NCI-H2196 (cell line): Measurements from ENCODE around the gene ABCA4.

Experiments
- DNase-seq: peaks from one replicate; lab custom pipeline; 2025; ENCODE audit not compliant: unreplicated experiment; lab: John Stamatoyannopoulos, UW

The ABCA4 gene

GRCh38 chr1:93980320-93981273 is 140.4 kb downstream of the ABCA4 start:
- DNase-seq: no peak

DNA sequence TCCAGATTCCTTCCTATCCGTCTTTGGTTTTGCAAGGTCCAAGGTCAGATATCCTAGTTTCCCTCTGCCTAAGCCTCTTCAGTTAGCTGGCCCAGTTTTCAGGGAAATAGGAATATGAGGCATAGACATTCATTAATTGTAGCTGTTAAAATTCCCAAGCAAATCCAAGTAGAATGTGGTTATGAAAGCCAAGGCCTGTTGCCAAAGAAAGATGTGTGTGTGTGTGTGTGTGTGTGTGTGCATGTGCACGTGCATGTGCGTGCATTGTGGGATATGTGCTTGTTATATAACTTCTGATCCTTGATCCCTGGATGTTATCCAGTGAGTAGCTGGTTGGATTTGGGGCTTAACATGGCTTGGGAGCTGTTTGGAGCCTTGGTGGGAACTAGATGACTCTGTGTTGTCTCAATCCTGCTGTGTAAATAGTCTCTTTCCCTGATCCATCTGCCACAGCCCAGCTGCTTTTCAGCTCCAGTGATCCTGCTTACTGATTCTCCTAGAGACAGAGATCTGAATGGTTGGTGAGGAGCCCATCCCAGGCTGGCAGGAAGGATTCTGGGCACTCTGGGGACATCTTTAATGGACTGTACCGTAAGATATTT is 141.1 kb downstream of the ABCA4 start:
- peak; percentile 12 for DNase-seq

DNA sequence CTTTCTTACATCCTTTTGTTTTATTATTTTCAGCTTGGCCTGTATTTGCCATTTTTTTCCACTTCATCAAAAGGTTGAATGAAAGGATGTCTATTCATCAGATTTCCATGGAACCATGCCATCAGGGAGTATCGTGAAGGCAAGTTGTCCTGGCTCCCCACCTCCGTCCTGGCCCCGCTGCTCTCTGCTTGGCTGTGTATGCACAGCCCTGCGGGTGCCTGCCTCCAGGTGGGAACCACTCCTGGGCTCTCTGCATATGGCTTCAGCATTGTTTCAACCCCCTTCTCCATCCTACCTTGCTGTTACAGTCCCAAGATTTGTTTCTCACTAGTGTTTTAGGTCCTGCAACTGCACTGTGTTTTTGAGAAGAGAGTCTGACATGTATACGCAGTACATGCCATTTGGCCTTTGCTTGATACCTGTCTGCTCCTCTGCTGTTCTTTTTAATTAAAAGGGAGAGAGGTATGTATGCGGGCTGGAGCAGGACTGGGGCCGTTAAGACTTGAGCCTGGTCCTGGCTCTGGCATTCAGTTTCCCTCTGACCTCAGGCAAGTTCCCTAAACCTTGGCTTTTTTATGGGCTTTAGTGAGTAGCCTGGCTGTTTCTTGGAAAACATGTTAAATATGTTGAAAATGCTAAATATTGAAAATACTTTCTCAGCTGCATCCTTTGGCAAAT is 141.8 kb downstream of the ABCA4 start:
- no peak for DNase-seq

DNA sequence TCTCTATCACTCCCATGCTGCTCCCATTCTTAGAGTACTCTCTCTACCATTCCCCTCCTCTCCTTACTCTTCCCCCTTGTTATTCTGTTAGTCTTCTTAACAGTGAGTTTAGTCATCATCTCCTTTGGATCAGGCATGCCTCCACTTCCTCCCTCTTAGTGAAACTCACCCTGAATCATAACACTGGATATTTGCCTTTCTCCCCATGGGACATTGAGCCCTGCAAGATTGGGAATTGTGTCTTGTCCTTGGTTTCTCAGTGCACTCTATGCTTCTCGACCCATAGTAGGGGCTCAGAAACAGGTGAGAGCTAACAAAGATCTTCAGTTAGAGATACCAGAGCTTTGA is 143.4 kb downstream of the ABCA4 start:
- DNase-seq: no peak

DNA sequence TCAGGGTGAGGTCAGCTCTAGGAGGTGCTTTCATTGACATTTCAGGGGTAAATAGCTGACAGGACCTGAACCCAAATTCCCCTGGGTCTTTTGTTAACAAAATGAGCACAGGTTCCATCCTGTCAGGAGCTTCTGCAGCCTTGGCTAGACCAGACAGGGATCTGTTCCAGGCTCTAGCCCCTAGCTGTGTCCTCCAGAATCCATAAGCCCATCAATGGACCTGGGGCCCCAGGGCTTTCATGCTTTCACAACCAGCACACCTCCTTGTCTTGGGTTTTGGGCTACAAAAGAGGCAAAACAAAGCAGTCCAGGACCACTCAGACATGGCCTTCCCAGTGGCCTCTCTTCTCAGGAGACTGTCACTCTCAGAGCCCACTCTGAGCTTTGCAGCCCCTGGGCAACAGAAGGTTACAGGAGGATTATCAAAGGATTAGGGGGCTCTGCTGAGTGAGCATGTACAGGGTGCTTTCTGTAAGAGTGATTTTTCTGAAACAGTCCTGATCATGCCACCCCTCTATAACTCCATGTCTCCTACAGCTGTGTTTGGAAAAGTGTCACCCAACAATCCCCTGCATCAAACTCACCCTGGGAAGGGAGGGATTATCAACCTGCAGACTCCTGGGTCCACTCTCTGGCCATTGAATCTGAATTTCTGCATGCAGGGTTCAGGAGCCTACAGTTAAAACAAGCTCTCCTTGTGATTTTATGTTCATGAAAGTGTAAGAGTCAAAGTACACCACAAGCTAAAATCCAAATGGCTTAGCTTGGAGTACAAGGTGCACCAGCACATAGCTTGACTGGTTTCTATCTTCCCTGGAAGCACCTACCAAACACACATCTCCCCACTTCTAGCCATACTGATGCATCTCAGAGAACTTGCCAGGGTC is 144.0 kb downstream of the ABCA4 start:
- no peak for DNase-seq

DNA sequence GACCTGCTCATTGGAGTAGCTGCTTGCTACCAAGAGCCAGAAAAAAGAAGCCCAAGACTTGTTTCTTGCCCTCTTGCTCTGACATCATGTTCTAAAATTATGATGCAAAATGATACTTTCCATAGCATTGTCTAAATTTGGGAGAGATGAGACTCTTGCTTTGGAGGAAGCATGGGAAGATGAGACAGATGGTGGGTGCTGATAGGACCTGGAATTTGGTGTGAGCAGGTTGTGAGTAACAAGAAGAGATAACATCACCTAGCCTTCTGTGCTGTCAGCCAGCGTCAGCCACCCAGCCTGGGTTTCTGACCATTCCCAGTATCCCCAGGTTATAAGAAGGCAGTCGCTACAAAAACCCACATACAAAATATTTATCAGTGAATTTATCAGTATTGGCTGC is 144.7 kb downstream of the ABCA4 start:
- DNase-seq: no peak

- DNase-seq: no peak
Measured at GRCh38 chr1:93972341-93972740, 148.6 kb downstream of the ABCA4 start.

GRCh38 chr1:93969887-93970286 is 151.1 kb downstream of the ABCA4 start:
- no peak for DNase-seq

- no peak for DNase-seq
Measured at GRCh38 chr1:93969371-93969770, 151.6 kb downstream of the ABCA4 start.

- no peak for DNase-seq
Measured at GRCh38 chr1:93967306-93967705, 153.6 kb downstream of the ABCA4 start.

DNA sequence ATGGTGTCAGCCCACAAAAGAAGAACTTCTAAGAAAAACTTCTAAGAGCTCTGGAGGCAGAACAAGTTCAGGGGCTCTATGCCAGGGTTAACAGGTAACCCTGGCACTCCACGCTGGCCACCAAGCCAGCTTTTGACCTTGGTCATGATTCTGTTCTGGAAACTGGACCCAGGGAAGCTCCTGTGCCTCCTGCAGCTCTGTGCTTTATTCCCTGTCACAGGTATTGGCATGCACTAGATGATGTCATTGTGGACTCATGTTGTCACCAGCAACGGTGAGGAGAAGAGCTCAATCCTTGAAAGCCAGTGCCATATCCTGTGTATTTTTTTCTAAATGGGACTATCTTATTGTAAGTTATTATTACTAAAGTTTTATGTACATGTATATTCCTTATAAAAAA is 155.1 kb downstream of the ABCA4 start:
- no peak for DNase-seq

GRCh38 chr1:93965256-93965655 is 155.7 kb downstream of the ABCA4 start:
- DNase-seq: no peak

DNA sequence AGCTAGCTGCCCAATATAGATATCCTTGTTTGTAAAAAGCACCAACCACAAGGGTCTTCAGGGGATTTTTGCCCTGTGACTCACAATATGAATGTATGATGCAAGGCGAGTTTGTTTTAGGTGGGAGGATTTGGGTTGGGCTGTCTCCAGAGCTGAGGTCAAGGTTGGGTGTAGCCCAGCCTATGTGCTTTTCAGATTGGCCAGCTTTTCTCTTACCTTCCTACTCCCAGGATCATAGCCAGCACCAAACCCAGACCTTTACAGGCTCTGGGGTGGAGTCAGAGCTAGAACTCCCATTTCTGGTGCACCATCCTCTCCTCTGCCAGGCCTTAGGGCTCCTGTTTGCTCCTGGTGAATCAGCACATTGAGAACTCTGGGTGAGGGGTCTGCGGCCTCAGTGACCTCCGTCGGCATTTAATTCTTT is 156.2 kb downstream of the ABCA4 start:
- DNase-seq: no peak

- DNase-seq: no peak
Measured at GRCh38 chr1:93964096-93964776, 156.7 kb downstream of the ABCA4 start.

DNA sequence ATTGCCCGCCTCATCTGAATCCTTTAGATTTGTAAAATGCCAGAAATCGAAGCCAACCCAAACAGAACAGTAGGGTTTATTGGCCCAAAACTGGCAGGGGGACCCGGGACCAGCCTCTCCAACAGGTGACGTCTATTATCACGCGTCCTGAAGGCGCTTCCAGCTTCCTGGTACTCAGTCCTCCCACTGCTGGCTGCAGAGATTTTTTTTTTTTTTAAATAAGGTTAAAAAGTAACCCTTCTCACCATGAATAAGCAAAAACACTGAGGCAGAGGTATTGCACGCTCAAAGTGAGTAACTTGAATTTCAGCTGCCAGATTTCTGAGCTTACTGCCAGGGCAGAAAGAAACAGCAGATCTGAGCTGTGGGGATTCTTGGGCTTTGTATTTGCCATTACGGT is 157.4 kb downstream of the ABCA4 start:
- DNase-seq: no peak

GRCh38 chr1:93961906-93962305 is 159.0 kb downstream of the ABCA4 start:
- DNase-seq: no peak

DNA sequence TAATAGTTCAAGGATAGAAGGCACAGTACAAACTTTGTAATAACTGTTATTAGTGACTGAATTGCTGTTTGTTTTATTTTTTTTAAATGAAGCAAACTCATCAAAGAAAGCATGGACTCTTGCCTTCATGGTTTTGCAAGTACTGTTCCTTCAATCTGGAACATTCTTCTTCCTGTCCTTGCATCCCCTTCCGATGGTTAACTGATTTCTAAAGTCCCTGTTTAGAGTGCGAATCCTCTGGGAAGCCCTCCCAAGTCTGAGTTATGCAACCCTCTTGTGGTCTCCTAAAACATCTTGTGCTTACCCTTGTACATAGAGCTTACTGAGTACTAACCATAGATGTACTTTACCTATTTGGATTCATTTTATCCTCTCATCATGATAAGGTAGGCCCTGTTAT is 159.5 kb downstream of the ABCA4 start:
- DNase-seq: no peak

GRCh38 chr1:93960641-93961147 is 160.3 kb downstream of the ABCA4 start:
- peak; percentile 37 for DNase-seq

DNA sequence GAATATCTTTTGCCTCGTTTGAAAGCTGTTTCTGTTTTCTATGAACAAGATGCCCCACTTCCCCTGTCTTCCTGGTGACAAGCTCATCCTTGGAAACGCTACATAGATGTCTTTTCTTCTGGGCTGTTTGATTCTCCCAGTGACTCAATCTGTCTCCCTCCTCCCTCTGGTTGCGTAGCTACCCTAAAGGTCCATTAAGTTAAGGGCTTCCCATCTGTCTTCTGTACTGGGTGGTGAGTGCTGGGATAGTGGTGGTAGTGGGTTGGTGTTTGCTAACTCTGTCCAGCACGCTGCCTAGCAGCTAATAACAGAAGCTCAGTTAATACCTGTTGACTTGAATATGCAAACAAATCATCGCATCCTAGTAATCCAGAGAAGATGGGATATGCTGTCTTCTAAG is 161.5 kb downstream of the ABCA4 start:
- DNase-seq: no peak

DNA sequence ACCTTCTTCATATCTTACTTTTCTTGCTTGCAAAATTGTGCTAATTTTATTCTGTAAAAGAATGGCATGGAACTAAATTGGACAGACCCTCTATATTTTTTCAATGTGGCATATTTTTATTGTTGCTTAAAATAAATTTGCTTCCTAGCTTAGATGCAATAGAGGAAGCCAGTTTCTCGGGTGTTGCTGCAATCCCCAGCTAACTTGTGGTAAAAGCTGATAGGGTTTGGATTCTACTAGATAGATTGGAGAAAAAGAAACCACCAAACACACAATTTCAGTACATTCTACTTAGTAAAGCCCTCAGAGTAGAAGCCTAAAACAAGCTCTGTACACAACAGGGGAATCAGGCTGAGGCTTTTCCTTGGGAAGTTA is 162.2 kb downstream of the ABCA4 start:
- no peak for DNase-seq
